GM19467 (cell line): Measurements from ENCODE around the gene SUFU.

Experiments
- ATAC-seq: cut with Tn5 transposase; IDR thresholded peaks from one replicate; pipeline ENCODE4 v1.9.1; 2021; ENCODE audit warnings: mild to moderate bottlenecking, moderate library complexity; ENCODE audit not compliant: unreplicated experiment

The SUFU gene

DNA sequence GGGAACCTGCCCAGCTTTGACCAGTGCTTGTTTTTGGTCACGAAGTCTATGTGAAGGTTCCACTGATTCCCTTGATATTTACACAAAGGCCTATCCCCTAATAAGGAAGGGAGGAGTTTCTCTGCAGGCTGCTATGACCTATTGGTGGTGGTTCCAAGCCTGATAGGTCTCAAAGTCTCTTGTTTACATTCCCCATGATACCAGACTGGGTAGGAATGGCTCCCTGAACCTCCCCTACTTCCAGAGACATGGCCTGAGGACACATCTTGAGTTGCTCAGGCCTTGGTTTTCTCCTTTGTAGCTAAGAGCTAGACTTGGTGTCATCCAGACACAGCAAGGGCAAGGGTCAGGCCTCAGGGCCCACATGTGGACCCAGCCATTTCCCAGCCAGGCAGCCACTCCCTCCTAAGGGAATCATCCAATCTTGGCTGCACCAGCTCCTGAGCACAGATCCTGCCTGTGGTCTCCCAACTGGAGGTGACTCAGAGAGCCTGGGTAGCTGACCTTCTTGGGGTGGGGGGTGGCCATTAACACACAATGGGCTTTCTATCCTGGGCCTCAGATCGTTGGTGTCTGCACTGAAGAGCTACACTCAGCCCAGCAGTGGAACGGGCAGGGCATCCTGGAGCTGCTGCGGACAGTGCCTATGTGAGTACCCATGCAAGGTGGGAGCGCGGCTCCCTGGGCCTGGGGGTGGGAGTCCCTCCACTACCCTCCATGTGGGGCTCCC lies 89.5 kb downstream of the SUFU start:
- no peak for ATAC-seq

DNA sequence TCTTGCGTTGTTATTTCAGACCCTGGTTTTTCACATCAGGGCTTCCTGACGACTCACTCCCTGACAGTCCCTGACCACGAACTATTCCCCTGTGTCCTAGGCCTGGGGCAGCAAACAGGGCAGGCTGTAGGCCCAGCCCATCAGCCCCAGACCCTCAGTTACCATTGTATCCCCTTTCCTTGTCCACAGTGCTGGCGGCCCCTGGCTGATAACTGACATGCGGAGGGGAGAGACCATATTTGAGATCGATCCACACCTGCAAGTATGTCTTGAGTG lies 90.0 kb downstream of the SUFU start:
- ATAC-seq, result no peak

DNA sequence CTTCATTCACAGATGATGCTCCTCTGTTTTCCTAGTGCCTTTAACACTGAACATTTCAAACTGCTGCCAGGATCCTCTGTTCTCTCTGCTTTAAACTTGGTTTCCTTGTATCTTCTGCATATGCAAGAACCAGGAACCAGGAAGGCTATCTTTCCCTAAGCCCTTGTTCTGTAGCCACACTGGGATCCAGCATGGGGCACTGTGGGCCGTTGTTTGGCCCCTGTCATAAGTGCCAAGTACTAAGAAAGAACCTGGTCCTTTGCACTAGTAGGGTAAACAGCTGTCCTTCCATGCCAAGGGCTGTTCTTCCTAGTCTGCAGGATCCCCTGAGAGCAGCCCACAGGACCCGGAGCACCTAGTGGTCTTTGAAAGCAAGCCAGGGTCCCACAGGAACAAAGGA lies 91.5 kb downstream of the SUFU start:
- no peak for ATAC-seq

DNA sequence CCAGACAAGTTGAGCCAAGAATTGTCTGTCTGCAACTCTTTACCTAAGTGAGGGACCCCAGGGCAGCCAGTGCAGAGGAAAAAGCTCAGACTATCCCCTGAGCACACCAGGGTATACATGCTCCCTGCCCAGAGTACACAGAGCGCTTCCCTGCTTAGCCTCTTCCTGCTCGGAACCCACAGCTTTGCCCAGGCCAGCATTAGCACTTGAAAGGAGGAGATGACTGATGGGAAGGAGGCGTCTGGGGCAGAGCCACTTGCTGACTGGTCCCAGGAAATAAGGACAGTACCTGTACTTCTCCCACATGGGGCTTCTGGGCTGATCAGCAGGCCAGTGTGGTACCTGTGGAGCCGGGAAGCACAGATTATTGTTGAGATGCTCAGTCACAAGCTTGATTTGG lies 92.1 kb downstream of the SUFU start:
- no peak for ATAC-seq

DNA sequence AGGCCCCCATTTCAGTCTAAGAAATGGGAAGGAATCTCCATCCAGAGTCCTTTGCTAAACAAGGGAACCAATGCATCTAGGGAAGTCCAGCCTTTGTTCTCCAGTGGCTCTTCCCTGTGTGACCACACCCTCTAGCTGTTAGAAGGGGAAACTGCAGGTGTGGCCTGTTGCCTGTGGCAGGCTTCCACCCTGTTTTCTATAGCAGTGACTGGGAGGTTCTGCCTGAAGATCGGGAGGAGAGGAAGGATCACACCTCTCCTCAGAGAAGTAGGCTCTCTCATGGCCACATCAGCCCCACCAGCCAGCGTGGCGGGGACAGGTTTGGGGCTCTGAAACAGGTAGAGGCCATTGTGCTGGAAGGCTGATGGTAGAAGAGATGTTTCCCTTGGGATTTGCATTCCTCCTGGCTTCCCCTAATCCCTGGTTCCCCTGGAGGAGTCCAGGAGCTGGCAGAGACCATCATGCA lies 92.8 kb downstream of the SUFU start:
- ATAC-seq, result no peak

DNA sequence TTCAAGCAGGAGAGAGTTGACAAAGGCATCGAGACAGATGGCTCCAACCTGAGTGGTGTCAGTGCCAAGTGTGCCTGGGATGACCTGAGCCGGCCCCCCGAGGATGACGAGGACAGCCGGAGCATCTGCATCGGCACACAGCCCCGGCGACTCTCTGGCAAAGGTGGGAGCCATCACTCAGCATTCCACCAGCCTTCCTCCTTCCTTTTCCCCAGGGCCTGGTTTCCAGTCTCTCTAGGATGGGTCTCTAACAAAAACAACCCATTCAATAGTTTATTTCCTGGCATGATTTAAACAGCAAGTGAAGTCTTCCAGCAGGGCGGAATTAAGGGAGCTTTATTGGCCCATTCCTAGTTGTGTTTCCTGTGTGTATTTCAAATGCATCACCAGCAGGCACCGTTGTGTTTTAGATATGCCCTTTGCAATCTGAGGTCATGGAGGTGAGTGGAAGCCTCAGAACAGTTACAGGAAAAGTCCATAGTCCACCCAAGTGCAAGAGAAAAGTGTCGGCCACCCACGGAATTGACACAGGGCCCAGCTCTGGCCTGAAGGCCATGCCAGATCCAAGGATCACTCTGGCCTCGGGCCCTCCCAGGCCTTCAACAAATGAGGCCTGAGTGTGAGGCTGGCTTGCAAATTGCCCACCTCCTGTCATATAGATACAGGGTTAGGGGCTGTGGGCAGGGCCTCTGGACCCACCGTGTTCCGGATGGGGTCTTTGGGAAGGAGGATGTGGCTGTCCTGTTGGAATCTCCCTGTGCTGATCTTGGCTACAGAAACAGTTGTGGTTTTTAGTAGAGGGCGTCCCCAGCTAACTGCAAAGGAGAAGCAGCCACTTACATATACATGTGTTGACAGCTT lies 93.6 kb downstream of the SUFU start:
- no peak for ATAC-seq

DNA sequence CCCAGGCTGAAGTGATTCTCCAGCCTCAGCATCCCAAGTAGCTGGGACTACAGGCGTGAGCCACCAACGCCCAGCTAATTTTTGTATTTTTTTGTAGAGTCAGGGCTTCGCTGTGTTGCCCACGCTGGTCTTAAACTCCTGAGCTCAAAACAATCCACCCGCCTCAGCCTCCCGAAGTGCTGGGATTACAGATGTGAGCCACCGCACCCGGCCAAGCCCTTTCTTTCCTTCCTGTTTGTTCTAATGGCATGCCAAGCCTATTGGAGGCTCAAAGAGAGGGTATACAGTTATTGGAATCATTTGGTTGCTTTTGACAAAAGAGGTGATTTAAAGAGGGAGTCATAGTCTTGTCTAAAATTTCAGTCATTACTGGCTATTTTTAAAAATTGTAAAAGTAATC lies 94.5 kb downstream of the SUFU start:
- no peak for ATAC-seq

DNA sequence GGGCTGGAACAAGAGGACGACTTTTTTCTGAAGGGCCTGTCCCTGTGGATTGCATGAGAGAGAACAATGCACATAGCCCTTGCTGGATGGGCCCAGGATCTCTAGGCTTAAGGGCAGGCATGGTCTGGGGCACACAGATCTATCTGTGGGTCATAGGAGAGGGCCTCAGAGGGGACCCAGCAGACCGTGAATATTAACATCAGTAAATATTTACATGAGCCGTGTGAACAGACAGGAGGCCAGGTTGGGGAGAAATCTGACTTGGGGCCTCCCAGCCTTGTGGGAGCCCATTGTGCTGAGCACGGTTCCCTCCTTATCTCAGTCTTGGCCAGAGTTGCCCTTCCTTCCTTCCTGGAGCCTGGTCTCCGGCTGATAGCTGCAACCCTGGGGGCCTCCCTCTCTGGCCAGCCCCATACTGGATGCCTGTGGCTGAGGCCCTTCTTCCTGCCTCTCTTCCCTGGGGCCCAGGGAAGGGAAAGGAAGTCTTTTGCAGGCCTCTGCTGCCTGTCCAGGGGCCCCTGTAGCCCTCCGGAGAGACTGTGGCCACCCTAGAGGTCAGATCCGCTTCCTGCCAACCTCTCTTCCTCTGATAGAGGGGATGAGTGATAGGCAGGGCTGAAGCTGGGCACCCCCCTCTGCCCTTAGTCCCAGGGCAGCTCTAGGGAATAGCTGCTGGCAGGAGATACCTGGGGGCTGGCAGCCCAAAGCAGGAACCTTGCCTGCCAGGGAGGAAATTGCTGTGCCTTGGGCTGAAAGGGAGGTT lies 96.0 kb downstream of the SUFU start:
- no peak for ATAC-seq

DNA sequence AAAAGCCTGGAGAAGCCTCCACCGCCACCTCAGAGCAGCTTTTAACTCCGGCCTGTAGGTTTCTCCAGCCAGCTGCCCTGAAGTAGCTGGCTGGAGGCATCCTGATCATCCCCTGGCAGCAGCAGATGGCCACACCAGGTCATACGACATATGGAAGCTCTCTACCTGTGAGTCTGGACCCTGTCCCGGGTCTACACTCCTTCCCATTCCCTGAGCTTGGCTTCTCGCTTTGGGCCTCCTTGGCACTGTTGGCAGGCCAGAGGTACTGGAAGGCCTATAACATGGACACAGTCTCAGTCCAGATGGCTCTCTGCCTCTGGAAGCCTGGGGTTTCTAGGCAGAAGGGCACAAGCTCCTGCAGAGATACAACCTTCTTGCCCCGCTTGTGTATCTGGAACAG lies 97.0 kb downstream of the SUFU start:
- no peak for ATAC-seq

DNA sequence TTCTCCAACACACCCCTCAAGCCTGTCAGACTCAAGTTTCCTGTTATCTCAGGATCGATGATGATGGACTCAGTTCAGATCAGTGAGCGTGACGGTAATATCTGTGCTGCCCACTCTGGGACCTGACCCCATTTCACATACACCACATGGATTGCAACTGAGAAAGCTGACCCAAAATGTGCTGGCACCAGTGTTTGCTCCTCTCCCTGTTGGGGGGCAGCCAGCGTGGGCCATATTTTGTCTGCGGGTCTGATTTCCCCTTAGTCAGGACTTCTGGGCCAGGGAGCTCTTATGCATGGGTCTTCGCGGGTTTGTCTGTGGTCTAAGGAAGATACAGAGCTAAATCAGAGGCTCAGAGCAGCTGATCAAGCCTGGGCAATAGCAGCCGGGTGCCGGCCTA lies 97.9 kb downstream of the SUFU start:
- ATAC-seq, result no peak

DNA sequence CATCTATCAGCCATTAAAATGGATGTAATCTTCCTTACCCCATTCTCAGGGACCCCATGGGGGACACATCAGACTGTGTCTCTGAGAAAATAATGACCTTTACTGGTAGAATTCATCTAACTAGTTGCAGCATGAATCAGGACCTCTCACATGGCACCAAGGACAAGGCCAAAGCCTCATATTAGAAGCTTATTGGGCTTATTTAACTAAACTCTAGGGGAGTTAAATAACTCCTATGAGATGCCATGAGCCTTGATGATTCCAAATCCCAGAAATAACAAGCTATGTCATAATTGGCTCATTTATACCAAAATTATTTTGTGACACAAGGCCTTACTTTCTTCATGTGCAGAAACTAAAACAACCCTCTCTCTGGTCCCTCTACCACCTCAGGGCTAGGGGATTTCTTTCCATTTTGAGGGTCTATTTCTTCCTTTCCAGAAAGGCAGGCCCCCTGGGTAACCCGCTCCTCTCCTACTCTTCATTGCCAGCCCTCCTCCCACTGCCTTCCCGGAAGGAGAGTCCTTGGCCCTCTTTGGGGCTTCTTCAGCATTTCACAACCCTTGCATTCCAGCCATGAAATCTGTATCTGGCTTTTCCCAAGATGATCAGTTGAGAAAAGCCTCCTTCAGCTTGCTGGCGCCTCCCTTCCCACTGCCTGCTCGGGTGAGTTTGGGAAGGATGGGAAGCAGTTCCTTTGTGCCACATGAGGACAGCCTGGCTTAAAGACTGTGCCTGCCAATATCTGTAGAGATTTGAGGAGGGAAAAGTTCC lies 98.7 kb downstream of the SUFU start:
- ATAC-seq, result no peak

DNA sequence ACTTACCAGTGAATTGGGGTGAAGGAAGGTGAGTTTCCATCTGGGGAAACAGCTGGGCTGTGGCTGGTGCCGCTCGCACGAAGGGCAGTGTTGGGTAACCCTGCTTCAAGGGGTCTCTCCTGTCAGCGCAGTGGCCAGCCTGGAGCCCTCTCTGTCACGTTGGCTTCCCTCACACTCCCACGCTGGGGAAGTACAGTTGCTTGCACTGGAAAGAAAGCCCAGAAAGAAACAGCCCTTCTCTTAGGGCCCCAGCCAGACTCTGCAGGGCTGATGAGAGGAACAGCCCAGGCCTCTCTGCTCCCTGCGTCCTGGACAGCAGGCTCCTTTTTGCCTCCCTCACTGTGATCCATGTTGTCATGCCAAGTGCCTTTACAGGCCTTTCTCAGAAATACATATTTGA lies 100.2 kb downstream of the SUFU start:
- no peak for ATAC-seq

DNA sequence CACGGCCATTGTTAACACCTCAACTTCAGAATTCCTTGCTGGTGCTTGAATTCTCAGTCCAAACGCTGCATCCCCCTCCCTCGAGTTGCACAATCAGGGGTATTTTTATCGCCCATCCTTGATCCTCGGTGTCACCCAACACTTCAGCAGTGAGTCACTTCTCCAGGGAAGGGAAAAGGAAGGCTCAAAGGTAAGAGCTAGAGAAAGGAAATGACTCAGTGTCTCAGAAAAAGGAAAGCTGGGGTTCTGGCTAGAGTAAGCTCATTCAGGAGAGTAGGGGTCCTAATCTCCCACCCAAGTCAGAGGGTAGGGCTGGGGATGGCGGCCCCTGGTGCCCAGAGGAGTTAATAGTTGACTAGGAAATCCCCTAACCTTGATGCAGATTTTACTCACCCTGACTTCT lies 100.7 kb downstream of the SUFU start:
- no peak for ATAC-seq

DNA sequence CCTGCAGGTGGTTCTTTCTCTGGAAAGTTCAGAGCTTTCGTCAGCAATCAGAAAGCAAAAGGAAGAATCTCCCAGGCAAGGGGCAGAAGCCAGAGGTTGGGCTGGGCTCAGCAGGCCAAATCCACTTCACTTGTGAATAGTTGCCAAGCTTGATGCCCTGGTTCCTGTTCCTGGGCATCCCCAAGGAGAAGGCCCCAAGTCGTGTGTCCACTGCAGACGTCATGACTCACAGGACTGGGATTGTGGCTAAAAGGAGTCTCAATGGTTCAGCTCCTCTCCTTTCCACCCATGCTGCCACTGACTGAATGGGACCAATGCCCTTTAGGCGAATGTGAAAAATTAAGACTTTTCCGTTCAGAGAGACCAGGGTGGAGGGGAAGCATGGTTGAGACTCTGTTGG lies 101.9 kb downstream of the SUFU start:
- no peak for ATAC-seq

DNA sequence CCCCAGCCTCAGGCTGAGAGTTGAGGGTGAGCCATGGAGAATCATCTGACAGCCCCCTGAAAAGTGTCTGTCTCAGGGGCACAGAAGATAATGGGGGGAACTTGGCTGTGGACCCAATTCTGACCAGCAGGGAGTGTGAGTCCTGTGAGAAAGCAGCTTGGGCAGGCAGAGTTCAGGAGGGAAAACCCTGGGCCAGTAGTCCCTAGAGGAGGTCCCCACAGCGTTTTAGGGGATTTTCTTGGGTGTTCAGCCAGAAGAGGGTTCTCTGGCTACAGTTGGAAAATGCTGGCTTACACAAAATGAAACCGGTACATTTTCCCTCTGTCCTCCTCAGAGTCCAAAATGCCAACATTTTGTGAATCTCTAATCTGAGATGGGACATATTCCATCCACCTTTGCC lies 104.7 kb downstream of the SUFU start:
- no peak for ATAC-seq

DNA sequence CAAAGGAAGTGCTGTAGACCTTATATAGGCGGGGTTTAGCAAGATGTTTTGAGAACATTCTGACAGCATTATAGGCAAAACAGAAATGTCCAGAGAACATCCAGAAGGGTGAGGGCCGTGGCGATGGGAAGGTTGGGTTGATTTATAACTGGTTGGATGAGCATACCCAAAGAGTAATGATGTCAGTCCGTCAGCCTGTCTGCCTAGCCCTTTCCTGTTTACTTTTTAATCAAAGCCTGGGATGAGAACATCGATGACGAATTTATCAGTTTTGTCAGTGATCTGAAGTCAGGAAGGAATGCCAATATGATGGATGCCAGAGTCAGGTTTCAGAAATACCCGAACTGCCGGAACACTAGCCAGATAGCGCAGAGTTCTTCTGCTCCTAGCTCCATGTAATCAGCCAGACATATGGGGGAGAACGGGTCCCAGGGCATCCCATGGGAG lies 106.7 kb downstream of the SUFU start:
- ATAC-seq, result no peak

DNA sequence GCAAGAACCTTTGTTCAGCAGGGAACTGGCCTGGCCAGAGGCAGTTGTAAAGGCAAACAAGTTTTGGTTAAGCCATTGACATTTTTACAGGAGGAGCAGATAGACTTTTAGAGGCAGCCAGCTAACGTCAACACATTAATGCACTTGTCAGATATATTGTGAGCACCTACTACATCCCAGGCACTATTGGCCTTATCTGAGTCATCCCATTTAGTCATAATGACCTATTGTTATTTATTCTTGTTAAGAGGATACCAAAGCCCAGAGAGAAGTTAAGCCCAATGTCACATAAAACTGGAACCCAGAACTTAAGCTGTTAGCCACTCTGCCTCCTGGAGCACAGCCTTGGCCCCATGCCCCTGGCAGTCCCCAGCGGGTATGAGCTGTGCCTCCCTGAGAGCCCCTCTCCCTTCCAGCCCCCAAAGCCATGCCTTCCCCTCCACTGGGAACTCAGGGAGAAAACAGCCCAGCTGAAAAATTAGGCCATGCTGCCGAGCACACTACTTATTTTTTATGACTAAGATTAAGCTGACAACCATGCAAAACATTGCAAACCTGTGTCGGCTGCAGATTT lies 107.8 kb downstream of the SUFU start:
- no peak for ATAC-seq

DNA sequence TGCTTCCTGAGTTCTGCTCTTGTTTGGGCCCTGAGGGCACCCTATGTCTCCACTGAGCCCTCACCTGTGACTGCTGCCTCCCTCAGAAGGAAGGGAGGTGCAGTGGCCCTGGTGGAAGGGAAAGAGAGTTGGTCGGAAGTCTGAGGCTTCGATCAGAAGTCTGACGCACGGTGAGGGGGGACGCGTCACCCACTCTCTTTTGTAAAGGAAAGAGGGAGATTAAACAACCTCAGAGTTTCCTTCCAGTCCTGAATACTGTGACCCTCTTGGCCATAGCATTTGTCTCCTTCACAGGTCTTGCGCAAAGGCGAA lies 109.1 kb downstream of the SUFU start:
- ATAC-seq, result no peak

DNA sequence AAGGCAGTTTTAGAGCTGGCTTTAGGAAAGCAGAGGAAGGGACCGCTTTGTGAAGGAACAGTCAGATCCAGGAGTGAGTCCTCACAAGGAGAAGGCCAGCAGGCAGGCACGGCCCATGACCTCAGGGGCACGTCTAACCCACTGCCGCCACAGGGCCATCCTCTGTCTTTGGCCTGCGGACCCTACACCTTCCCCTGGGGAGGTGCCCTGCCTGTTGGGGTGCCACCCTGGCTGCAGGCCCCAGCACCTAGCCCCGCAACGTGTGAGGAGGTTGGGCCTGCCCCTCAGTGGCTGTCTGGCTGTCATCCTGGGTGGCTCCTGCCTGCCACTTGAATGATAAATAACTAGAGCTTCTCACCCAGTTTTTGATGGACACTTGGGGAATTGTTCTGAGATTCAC lies 109.5 kb downstream of the SUFU start:
- no peak for ATAC-seq

DNA sequence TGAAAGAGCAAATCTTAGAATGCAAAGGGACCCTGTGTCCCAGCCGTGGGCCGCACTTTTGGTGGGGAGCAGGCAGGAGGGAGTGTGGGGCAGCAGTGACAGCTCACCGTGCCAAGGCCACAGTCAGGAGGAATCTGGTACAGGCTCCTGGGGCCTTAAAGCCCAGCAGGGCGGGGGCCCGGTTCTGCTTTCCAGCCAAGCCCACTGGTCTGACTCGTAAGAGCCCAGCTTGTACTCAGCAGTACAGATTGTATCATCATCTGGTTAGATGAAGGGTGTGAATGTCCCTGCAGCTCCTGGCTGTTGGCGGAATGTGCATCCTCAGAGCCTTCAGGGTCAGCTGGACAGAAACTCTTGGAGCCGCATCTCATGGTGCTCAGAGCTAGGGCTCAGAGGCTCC lies 110.0 kb downstream of the SUFU start:
- ATAC-seq, result no peak

DNA sequence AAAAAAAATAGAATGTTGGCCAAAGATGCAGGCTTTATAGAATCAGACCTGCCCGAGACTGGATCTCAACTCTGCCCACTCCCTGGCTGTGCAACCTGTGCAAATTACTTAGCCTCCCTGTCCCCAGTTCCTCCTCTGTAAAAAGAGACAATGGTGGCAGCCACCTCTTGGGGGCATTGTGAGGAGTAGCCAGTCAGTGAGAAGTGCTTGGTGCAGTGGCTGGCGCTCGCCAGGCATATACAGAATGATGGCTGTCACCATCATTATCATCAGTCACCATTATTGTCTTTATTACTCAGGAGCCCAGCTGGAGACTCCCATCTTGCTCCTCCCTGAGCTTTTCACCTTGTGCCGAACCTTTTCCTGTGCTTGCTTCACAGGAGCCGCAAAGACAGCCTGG lies 111.1 kb downstream of the SUFU start:
- no peak for ATAC-seq
